KG1 (cell line): Measurements from ENCODE around the gene CAMTA1.
"Not testable (repeated sequence)": the region's sequence is repeated elsewhere in the genome, so short reads cannot be mapped to it uniquely, and the experiment has no call there.

Experiments used
- DNase-seq: peaks from one replicate; lab custom pipeline; 2025; lab: John Stamatoyannopoulos, UW

Gene CAMTA1

DNA sequence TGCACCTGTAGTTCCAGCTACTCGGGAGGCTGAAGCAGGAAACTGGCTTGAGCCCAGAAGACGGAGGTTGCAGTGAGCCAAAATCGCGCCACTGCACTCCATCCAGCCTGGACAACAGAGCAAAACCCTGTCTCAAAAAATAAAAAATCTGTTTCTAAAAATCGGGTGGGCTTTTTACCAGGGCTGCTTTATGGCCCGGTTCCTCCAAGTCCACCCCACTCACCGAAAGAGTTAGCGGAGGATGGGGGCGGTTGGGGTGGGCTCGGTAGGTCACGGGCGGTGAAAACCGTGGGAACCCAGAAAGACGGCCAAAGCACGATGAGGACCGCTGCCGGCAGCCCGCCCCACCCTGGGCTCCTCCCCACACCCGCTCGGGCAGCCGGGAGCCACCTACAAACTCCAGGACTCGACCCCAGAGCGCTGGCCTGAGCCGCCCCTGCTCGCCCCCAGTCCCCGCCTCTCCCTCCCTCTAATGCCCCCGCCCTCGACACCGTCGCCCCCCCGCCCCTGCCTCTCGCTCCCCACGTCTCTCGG lies 998.0 kb downstream of the CAMTA1 start:
- DNase-seq, result no peak

DNA sequence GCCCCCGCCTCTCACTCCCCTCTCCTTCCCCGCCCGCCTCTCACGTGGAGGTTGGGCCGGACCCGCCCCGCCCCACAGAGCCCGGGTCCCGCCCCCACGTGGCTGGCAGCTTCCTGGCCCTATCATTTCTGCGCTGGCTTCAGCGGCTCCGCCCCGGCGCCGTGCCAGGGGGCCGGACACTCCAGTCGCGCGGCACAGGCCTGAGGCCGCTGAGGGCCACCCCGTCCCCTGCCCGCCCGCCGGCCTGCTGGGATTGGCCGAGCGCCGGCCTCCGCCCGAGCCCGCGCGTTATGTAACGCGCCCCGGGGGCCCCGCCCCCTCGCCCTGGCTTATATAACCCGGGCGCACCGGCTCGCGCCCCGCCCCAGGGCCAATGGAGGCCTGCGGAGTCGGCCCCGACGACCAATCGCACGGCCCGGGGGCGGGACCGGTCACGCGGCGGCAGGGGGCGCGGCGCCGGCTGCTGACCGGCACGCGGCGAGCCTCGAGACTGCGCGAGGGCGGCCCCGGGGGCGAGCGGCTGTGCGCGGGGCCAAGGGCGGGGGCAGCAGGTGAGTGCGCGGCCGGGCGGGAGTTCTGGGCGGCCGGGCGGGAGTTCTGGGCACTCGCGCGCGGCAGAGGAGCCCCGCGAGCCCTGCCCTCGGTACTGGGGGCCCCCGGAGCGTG lies 998.7 kb downstream of the CAMTA1 start, which contains the start of gene PER3:
Gene PER3 (plus strand): TSS at position 466 of the 666 bp plus-strand sequence. CDS start 587 bp downstream, outside the sequence.
- DNase-seq, result peak; percentile 62

DNA sequence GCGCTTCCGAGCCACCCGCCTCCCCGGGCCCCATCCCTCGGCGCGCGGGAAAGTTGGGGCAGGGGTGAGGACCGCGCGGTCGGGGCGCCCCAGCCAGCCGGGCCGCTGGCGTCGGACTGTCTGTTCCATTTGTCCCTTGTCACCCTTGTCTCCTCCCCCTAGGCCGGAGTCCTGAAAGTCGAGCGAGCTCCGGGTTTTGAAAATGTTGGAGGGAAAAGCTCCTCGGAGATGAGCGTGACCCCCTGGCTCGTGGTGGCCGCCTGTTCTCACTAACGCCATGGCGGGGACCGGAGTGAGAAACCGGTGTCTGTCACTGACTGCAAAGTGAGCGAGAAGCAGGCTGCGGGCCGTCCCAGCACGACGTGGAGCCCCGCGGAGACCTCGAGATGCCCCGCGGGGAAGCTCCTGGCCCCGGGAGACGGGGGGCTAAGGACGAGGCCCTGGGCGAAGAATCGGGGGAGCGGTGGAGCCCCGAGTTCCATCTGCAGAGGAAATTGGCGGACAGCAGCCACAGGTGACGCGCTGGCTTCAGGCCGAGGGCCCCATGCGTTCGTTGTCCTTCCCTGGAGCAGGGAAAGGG lies 999.3 kb downstream of the CAMTA1 start:
- DNase-seq, result no peak

DNA sequence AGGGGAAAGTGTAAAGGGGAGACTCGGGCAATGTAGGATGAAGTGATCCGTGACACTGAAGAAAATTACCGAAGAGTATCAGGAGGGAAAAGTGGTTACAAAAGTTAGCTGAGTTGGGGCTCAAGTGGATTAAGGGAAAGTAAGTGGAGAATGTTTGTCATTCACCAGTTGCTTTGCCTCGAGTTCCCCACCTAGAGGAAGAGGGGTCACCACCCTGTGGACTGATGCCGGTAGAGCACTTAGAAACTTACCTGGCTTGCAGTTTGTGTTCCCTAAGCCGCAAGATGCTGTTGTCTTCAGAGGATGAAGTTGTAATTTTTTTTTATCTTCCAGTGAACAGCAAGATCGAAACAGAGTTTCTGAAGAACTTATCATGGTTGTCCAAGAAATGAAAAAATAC lies 999.9 kb downstream of the CAMTA1 start:
- no peak for DNase-seq

DNA sequence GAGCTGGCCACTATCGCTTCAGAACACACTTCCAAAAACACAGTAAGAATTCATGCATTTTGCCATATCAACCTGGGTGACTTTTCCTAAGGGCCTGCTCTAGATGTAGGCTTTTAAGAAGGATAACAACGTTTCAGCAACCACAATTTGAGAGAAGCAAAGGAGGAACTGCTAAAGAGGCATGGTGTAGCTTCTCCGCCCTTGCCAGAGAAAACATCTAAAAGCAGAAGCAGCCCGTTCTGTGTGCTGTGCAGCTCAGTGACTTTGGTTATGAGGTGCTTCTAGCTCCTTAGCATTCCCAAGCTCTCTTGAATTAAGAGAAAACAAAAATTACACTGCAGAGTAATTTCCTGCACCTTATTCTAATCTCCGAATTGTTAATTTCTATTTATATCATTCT lies 1001.5 kb downstream of the CAMTA1 start:
- no peak for DNase-seq

DNA sequence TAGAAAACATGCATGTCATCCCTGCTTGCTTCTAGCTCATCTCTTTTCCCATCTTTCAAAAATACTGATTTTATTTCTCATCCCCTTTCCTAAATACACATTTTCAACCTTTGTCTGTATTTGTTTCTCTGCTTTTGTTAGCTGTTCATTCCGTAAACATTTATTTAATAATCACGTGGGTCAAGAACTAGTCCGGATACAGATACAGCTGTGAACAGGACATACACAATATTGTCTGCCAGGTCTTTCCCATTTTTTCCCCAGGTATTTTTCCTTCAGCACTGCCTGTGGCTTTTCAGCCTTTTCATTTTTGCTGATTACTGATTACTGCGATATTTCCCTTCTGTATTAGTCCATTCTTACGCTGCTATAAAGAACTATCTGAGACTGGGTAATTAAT lies 1004.6 kb downstream of the CAMTA1 start:
- no peak for DNase-seq

DNA sequence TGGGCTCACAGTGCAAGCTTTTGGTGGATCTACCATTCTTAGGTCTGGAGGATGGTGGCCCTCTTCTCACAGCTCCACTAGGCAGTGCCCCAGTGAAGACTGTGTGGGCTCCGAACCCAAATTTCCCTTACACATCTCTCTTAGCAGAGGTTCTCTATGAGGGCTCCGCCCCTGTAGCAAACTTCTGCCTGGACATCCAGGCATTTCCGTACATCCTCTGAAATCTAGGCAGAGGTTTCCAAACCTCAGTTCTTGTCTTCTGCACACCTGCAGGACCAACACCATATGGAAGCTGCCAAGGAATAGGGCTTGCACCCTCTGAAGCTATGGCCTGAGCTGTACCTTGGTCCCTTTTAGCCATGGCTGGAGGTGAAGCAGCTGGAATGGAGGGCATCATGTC lies 1005.8 kb downstream of the CAMTA1 start:
- DNase-seq, result not testable (repeated sequence)

- DNase-seq, result no peak
Observed at GRCh38 chr1:7795406-7795805, 1010.2 kb downstream of the CAMTA1 start.

DNA sequence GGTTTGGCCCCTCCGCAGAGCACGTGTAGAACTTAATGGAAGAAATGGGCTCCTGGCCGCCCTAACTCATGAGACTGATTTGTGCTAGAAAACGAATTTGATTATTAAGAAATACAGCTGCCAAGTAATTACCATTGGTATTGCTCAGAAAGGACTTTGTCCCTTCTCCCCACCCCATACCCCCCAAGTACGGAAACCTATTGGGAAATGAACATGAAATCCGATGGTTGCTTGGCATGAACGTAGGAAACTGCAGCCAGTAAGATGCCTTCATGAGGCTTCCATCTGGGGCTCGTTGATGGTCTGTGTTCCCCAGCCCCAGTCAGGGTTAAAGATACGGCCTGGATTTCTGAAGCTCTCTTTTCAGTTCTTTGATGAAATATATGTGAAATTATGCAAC lies 1020.2 kb downstream of the CAMTA1 start:
- DNase-seq, result no peak

- DNase-seq, result no peak
Observed at GRCh38 chr1:7808253-7808844, 1023.1 kb downstream of the CAMTA1 start.

DNA sequence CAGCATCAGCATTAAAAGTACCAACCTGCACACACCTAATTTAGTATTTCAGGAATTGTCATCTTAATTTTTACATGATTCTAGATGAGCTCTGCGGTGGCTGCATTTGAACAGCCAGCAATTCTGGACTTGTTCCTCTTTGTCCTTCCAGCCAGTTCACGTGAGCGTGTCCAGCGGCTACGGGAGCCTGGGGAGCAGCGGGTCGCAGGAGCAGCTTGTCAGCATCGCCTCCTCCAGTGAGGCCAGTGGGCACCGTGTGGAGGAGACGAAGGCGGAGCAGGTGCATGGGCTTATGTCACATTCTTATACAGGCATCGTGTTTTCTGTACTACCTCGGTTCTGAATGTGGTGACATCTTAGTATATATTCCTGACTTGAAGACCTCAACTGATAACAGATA lies 1024.5 kb downstream of the CAMTA1 start:
- DNase-seq, result no peak

- DNase-seq, result no peak
Observed at GRCh38 chr1:7810395-7810794, 1025.1 kb downstream of the CAMTA1 start.

GRCh38 chr1:7811476-7811875 lies 1026.2 kb downstream of the CAMTA1 start:
- no peak for DNase-seq

DNA sequence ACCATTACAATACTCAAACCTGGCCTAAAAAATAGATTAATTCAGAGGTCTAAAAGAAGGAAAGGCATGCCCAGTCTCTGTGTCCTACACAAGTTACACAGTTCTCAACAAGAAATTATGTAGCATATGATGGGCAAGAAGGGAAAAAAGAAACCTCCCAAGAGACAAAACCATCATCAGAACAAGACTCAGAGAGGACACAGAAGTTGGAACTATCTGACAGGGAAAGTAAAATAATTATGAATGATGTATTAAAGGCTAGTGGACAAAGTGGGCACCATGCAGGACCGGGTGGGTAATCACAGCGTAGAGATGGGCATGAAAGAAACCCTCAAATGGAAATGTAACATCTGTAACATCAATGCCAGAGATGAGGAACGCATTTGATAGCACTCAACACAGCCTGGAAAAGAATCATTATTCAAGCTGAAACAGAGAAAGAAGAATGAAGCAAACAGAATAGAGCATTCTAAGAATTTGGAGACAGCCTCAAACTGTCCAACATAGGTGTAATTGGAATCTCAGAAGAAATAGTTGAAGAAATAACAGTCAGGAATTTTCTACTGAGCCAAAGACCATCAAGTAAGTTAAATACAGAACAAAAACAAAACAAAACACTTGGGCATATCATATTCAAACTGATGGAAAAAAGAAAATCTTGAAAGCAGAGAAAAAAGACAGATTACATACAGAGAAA lies 1028.6 kb downstream of the CAMTA1 start:
- no peak for DNase-seq
